IMR-90 (cell line): ENCODE measurements around the gene LIPK. TPM values are rescaled to one million over a fixed set of nuclear protein-coding genes. Genes with fewer than 3 reads are reported as not detected.

ENCODE experiments used
- ATAC-seq: fragments of 200-7000 bp; cut with Tn5 transposase; 2 replicates; pipeline ENCODE4 v1.9.1; 2020; ENCODE audit warnings: low read depth, mild to moderate bottlenecking, moderate library complexity
- BruUV-seq: library from RNA; stranded (reverse); fragments of 400-500 nt; replicated peaks from 2 replicates; lab custom pipeline; 2021; lab: Mats Ljungman, UMichigan
- CTCF ChIA-PET: fragments of 300-600 bp; formaldehyde crosslinking; extraction: SDS; loops from one replicate; lab custom pipeline; 2021; ENCODE audit warnings: antibody characterized with exemption; lab: Yijun Ruan, JAX
- POLR2A ChIA-PET: fragments of 300-600 bp; sonication (Branson Sonifier 250); formaldehyde crosslinking; loops from one replicate; lab custom pipeline; 2022; ENCODE audit warnings: antibody characterized with exemption; ENCODE audit not compliant: unreplicated experiment; lab: Charles Lee
- DNase-seq: peaks from one replicate; pipeline ENCODE4 v3.0.0; 2013
- H2AFZ ChIP-seq: replicated peaks from 2 replicates; pipeline ENCODE3; 2013; ENCODE audit warnings: low read length, mild to moderate bottlenecking; ENCODE audit not compliant: poor library complexity
- H2AK5ac ChIP-seq: 2 replicates; pipeline ENCODE4 v1.6.1; 2013; ENCODE audit warnings: low read depth, low read length, inconsistent platforms
- H2AK9ac ChIP-seq: replicated peaks from 2 replicates; pipeline ENCODE3; 2013; ENCODE audit warnings: mild to moderate bottlenecking, low read depth, low read length, moderate library complexity; ENCODE audit not compliant: poor library complexity
- H2BK120ac ChIP-seq: 2 replicates; pipeline ENCODE4 v1.6.1; 2013; ENCODE audit warnings: low read depth, low read length, inconsistent platforms
- H2BK15ac ChIP-seq: 3 replicates; pipeline ENCODE4 v1.6.1; 2013; ENCODE audit warnings: low read depth, low read length, inconsistent platforms
- H2BK20ac ChIP-seq: 2 replicates; pipeline ENCODE4 v1.6.1; 2013; ENCODE audit warnings: low read depth, mild to moderate bottlenecking, inconsistent platforms, low read length, moderate library complexity
- H2BK5ac ChIP-seq: 2 replicates; pipeline ENCODE4 v1.6.1; 2013; ENCODE audit warnings: mild to moderate bottlenecking, low read depth, low read length, inconsistent platforms; ENCODE audit not compliant: poor library complexity, severe bottlenecking
- H3K14ac ChIP-seq: replicated peaks from 2 replicates; pipeline ENCODE4 v1.6.1; 2013; ENCODE audit warnings: low read depth, low read length, inconsistent platforms
- H3K18ac ChIP-seq: 2 replicates; pipeline ENCODE4 v1.6.1; 2013; ENCODE audit warnings: low read depth, low read length, control low read depth
- H3K23ac ChIP-seq: 2 replicates; pipeline ENCODE4 v1.6.1; 2013; ENCODE audit warnings: low read depth, low read length, inconsistent platforms
- H3K27ac ChIP-seq: 2 replicates; pipeline ENCODE4 v1.5.1; 2013; ENCODE audit warnings: mild to moderate bottlenecking, control low read depth, low read length; ENCODE audit not compliant: insufficient read depth
- H3K27me3 ChIP-seq: 2 replicates; pipeline ENCODE4 v1.6.1; 2013; ENCODE audit warnings: low read length; ENCODE audit not compliant: control insufficient read depth, insufficient read depth
- H3K36me3 ChIP-seq: 2 replicates; pipeline ENCODE4 v1.6.1; 2013; ENCODE audit warnings: low read length, mixed read lengths; ENCODE audit not compliant: control insufficient read depth, insufficient read depth
- H3K4ac ChIP-seq: 2 replicates; pipeline ENCODE4 v1.6.1; 2013; ENCODE audit warnings: low read depth, low read length, inconsistent platforms
- H3K4me1 ChIP-seq: 2 replicates; pipeline ENCODE4 v1.6.1; 2013; ENCODE audit warnings: low read length, mixed read lengths; ENCODE audit not compliant: control insufficient read depth, insufficient read depth
- H3K4me2 ChIP-seq: 2 replicates; pipeline ENCODE4 v1.6.1; 2013; ENCODE audit warnings: low read depth, mild to moderate bottlenecking, control low read depth, low read length, moderate library complexity
- H3K4me3 ChIP-seq: 2 replicates; pipeline ENCODE4 v1.5.1; 2013; ENCODE audit warnings: low read depth, mild to moderate bottlenecking, control low read depth, low read length, moderate library complexity; ENCODE audit not compliant: insufficient read depth
- H3K56ac ChIP-seq: 2 replicates; pipeline ENCODE4 v1.6.1; 2013; ENCODE audit warnings: low read length, inconsistent platforms; ENCODE audit not compliant: insufficient read depth; ENCODE audit errors: extremely low read depth
- H3K79me1 ChIP-seq, 2 experiments: 2 replicates each; pipeline ENCODE4 v1.6.1; 2013; ENCODE audit warnings: low read length in 2 of 2, inconsistent platforms in 1 of 2, low read depth in 1 of 2
- H3K9ac ChIP-seq: 2 replicates; pipeline ENCODE4 v1.6.1; 2013; ENCODE audit warnings: low read depth, low read length, control low read depth
- H3K9me1 ChIP-seq: 2 replicates; pipeline ENCODE4 v1.6.1; 2013; ENCODE audit warnings: low read length, inconsistent platforms; ENCODE audit not compliant: insufficient read depth
- H3K9me3 ChIP-seq: 2 replicates; pipeline ENCODE4 v1.6.1; 2013; ENCODE audit warnings: low read length; ENCODE audit not compliant: control insufficient read depth, insufficient read depth
- H4K20me1 ChIP-seq: 2 replicates; pipeline ENCODE4 v1.6.1; 2013; ENCODE audit warnings: low read length, inconsistent platforms; ENCODE audit not compliant: insufficient read depth
- H4K5ac ChIP-seq: 2 replicates; pipeline ENCODE4 v1.6.1; 2013; ENCODE audit warnings: mild to moderate bottlenecking, low read depth, low read length, control low read depth
- H4K8ac ChIP-seq, 2 experiments: 2 replicates each; pipeline ENCODE4 v1.6.1; 2013; ENCODE audit warnings: low read depth in 2 of 2, low read length in 2 of 2, control low read depth in 1 of 2, inconsistent platforms in 1 of 2
- H4K91ac ChIP-seq: 2 replicates; pipeline ENCODE4 v1.6.1; 2013; ENCODE audit warnings: low read depth, low read length, inconsistent platforms; ENCODE audit not compliant: insufficient read depth
- CEBPB ChIP-seq: IDR thresholded peaks from 2 replicates; pipeline ENCODE4 v1.6.1; 2012; ENCODE audit warnings: low read depth, low read length, improper control_type of control experiment
- ELK1 ChIP-seq: fragments of 150-350 bp; IDR thresholded peaks from 2 replicates; pipeline ENCODE4 v1.6.1; 2016; ENCODE audit warnings: low read depth, mild to moderate bottlenecking, low read length, moderate library complexity, borderline replicate concordance
- WGBS, 2 experiments: methylation state at CpG; one replicate each; pipeline versions ENCODE4 v1.1.5 to v1.1.7; 2013; ENCODE audit warnings: missing lambda C conversion rate in 2 of 2; ENCODE audit not compliant: insufficient read length in 1 of 2; ENCODE audit errors: extremely low coverage in 2 of 2; 5-methylcytosine and 5-hydroxymethylcytosine counted together
- dilution Hi-C: fragments of 300-500 bp; cut with HindIII; formaldehyde crosslinking; loops from one replicate; pipeline ENCODE4 v1.14.3; 2018; ENCODE audit warnings: low sequenced_read_pairs; ENCODE audit not compliant: unreplicated experiment
- in situ Hi-C: fragments of 300-500 bp; cut with MboI; formaldehyde crosslinking; loops from 3 replicates; pipeline ENCODE4 v1.14.3; 2019; ENCODE audit warnings: low sequenced_read_pairs, inconsistent platforms, mixed read lengths
- intact Hi-C: fragments of 100-400 bp; cut with micrococcal nuclease; formaldehyde crosslinking; loops from 2 replicates; pipeline ENCODE4 v1.10.0; 2022
- polyA plus RNA-seq, 3 experiments: library from polyadenylated mRNA; depleted of rRNA; stranded (reverse); fragments of >200 nt; gene quantifications; 2 replicates each; pipeline ENCODE4 v1.2.3, GENCODE V29; 2012; ENCODE audit warnings: low replicate concordance in 1 of 3
- total RNA-seq: library from RNA; depleted of rRNA; stranded (reverse); fragments of >200 nt; gene quantifications from 2 replicates; pipeline ENCODE4 v1.2.3, GENCODE V29; 2012

Gene LIPK
- total and polyA plus RNA-seq, 2 of the 4 experiments (the other 2 are of a cell fraction) = not detected

GRCh38 chr10:88715517-88715916 lies 9.5 kb downstream of the LIPK start:
- no peak for TF ChIP-seq ELK1
- TF ChIP-seq CEBPB = no peak
- Histone ChIP-seq H2BK120ac (no peak overlapping the region), H3K36me3 (no peaks in the 10 kb centered on the region), H2BK5ac (no peak overlapping the region), H3K56ac (no peak overlapping the region), H3K9ac (no peak overlapping the region), H3K4me2 (no peak overlapping the region), H3K4ac (no peak overlapping the region), H3K4me1 (no peaks in the 10 kb centered on the region), H2AK5ac (no peak overlapping the region), H3K9me3 (no peaks in the 10 kb centered on the region), H3K14ac (no peak overlapping the region), H2BK20ac (no peak overlapping the region), H4K20me1 (no peaks in the 10 kb centered on the region), H3K9me1 (no peaks in the 10 kb centered on the region), H2AFZ (no peak overlapping the region), H3K23ac (no peak overlapping the region), H2AK9ac (no peak overlapping the region), H3K27ac (no peak overlapping the region), H3K4me3 (no peak overlapping the region), H3K18ac (no peak overlapping the region), H2BK15ac (no peak overlapping the region), H4K91ac (no peak overlapping the region), H3K79me1 (no peaks in the 10 kb centered on the region), H4K8ac (no peak overlapping the region), H4K5ac (no peak overlapping the region), H3K27me3 (peaks cover 11% of the 10 kb centered on the region)
- ATAC-seq = no peak
- intact Hi-C loops (loop anchor here (5.0 to 10.0 kb wide), 2 partner anchors 42 to 121 kb away; no protein-coding TSS in a partner anchor), in situ Hi-C loops (no loop called here), dilution Hi-C loops (no loop called here)
- no peak for DNase-seq
- WGBS, 2 experiments = no CpG with 5 or more reads among the region's 1 CpG
- ChIA-PET CTCF (interaction anchor here (0.8 kb wide), 1 partner anchor 133 kb away, joined by 3 read pairs; the partner anchor contains the start of gene RNLS), POLR2A (no interaction called here)
- BruUV-seq = no TSS peak
